ENCODE data around the gene COQ8A. TPM values are rescaled to one million over a fixed set of nuclear protein-coding genes. Genes with fewer than 3 reads are reported as not detected.
A peak's percentile ranks its signal among the peaks of the same experiment; 100 is the strongest.

The COQ8A gene
- polyA plus RNA-seq = 57.4 TPM

- H3K36me3 Mint-ChIP-seq = peaks cover 5% of the 10 kb centered on the region
- peak within 1 kb of the TSS; percentile 89 to 100 (median 96) for H3K4me3 Mint-ChIP-seq
- peaks cover 24 to 34% (median 30%) of the 10 kb centered on the region in 3 donors for H3K4me1 Mint-ChIP-seq
- H3K27me3 Mint-ChIP-seq = no peaks in the 10 kb centered on the region
- H3K9me3 Mint-ChIP-seq = peaks cover 0 to 5% (median 2%) of the 10 kb centered on the region in 3 donors
- peak within 1 kb of the TSS; percentile 98 to 100 (median 99) for H3K27ac Mint-ChIP-seq
Observed at GRCh38 chr1:226940029-226940805, at the start of gene COQ8A. TSS of gene COQ8A (plus strand) at chr1:226940294. CDS start at chr1:226961386, 21,092 bp downstream.

- no peaks in the 10 kb centered on the region for H3K9me3 Mint-ChIP-seq
- H3K4me3 Mint-ChIP-seq = no peak overlapping the region
- peaks cover 6 to 10% (median 8%) of the 10 kb centered on the region in 3 donors for H3K4me1 Mint-ChIP-seq
- peak overlapping the region in 1 of 3 donors; percentile 43 for H3K27ac Mint-ChIP-seq
- H3K36me3 Mint-ChIP-seq = peaks cover 12% of the 10 kb centered on the region
- no peaks in the 10 kb centered on the region for H3K27me3 Mint-ChIP-seq
Observed at GRCh38 chr1:226890331-226891108, 49.6 kb upstream of the COQ8A start.

GRCh38 chr1:226891346-226891745 lies 48.7 kb upstream of the COQ8A start:
- no peaks in the 10 kb centered on the region for H3K9me3 Mint-ChIP-seq
- H3K36me3 Mint-ChIP-seq = peaks cover 6% of the 10 kb centered on the region
- H3K27me3 Mint-ChIP-seq = no peaks in the 10 kb centered on the region
- peaks cover 0 to 3% (median under 1%) of the 10 kb centered on the region in 3 donors for H3K4me1 Mint-ChIP-seq
- no peak overlapping the region for H3K4me3 Mint-ChIP-seq
- H3K27ac Mint-ChIP-seq = no peak overlapping the region

- Mint-ChIP-seq H3K27ac (no peak overlapping the region), H3K27me3 (no peaks in the 10 kb centered on the region), H3K36me3 (peaks cover 6% of the 10 kb centered on the region), H3K4me3 (no peak overlapping the region), H3K9me3 (no peaks in the 10 kb centered on the region), H3K4me1 (no peaks in the 10 kb centered on the region)
Observed at GRCh38 chr1:226891846-226892523, 48.1 kb upstream of the COQ8A start.

- Mint-ChIP-seq H3K9me3 (no peaks in the 10 kb centered on the region), H3K27me3 (no peaks in the 10 kb centered on the region), H3K4me1 (peaks cover 0 to 3% (median 0%) of the 10 kb centered on the region in 3 donors), H3K4me3 (no peak overlapping the region), H3K36me3 (peaks cover 10% of the 10 kb centered on the region), H3K27ac (no peak overlapping the region)
Observed at GRCh38 chr1:226892524-226892875, 47.6 kb upstream of the COQ8A start.

- H3K9me3 Mint-ChIP-seq = no peaks in the 10 kb centered on the region
- no peak overlapping the region for H3K27ac Mint-ChIP-seq
- no peaks in the 10 kb centered on the region for H3K27me3 Mint-ChIP-seq
- H3K36me3 Mint-ChIP-seq = peaks cover 15% of the 10 kb centered on the region
- H3K4me3 Mint-ChIP-seq = no peak overlapping the region
- H3K4me1 Mint-ChIP-seq = peaks cover 0 to 3% (median 0%) of the 10 kb centered on the region in 3 donors
Observed at GRCh38 chr1:226893936-226894335, 46.2 kb upstream of the COQ8A start.

GRCh38 chr1:226894826-226895225 lies 45.3 kb upstream of the COQ8A start:
- no peak overlapping the region for H3K4me3 Mint-ChIP-seq
- H3K27me3 Mint-ChIP-seq = no peaks in the 10 kb centered on the region
- H3K36me3 Mint-ChIP-seq = peaks cover 17% of the 10 kb centered on the region
- no peak overlapping the region for H3K27ac Mint-ChIP-seq
- H3K4me1 Mint-ChIP-seq = peaks cover 0 to 3% (median 0%) of the 10 kb centered on the region in 3 donors
- no peaks in the 10 kb centered on the region for H3K9me3 Mint-ChIP-seq

- H3K27ac Mint-ChIP-seq = no peak overlapping the region
- no peaks in the 10 kb centered on the region for H3K9me3 Mint-ChIP-seq
- no peak overlapping the region for H3K4me3 Mint-ChIP-seq
- no peaks in the 10 kb centered on the region for H3K27me3 Mint-ChIP-seq
- peaks cover 16% of the 10 kb centered on the region for H3K36me3 Mint-ChIP-seq
- H3K4me1 Mint-ChIP-seq = peaks cover 0 to 3% (median 0%) of the 10 kb centered on the region in 3 donors
Observed at GRCh38 chr1:226895644-226896043, 44.5 kb upstream of the COQ8A start.

GRCh38 chr1:226898246-226898645 lies 41.8 kb upstream of the COQ8A start:
- Mint-ChIP-seq H3K27me3 (no peaks in the 10 kb centered on the region), H3K4me1 (peaks cover 0 to 3% (median 0%) of the 10 kb centered on the region in 3 donors), H3K36me3 (peaks cover 12% of the 10 kb centered on the region), H3K27ac (no peak overlapping the region), H3K4me3 (no peak overlapping the region), H3K9me3 (no peaks in the 10 kb centered on the region)

- Mint-ChIP-seq H3K9me3 (no peaks in the 10 kb centered on the region), H3K4me3 (no peak overlapping the region), H3K27ac (no peak overlapping the region), H3K27me3 (no peaks in the 10 kb centered on the region), H3K4me1 (peaks cover 0 to 5% (median 0%) of the 10 kb centered on the region in 3 donors), H3K36me3 (peaks cover 17% of the 10 kb centered on the region)
Observed at GRCh38 chr1:226901421-226901820, 38.7 kb upstream of the COQ8A start.

- Mint-ChIP-seq H3K4me3 (no peak overlapping the region), H3K4me1 (peaks cover 0 to 2% (median 0%) of the 10 kb centered on the region in 3 donors), H3K27ac (no peak overlapping the region), H3K9me3 (no peaks in the 10 kb centered on the region), H3K27me3 (no peaks in the 10 kb centered on the region), H3K36me3 (peaks cover 13% of the 10 kb centered on the region)
Observed at GRCh38 chr1:226902601-226903000, 37.5 kb upstream of the COQ8A start.

- Mint-ChIP-seq H3K9me3 (no peaks in the 10 kb centered on the region), H3K4me1 (peaks cover 0 to 2% (median 0%) of the 10 kb centered on the region in 3 donors), H3K4me3 (no peak overlapping the region), H3K27ac (no peak overlapping the region), H3K27me3 (no peaks in the 10 kb centered on the region), H3K36me3 (peaks cover 7% of the 10 kb centered on the region)
Observed at GRCh38 chr1:226903819-226904716, 36.0 kb upstream of the COQ8A start.

GRCh38 chr1:226904772-226905171 lies 35.3 kb upstream of the COQ8A start:
- H3K27ac Mint-ChIP-seq = no peak overlapping the region
- H3K4me3 Mint-ChIP-seq = no peak overlapping the region
- H3K36me3 Mint-ChIP-seq = peaks cover 6% of the 10 kb centered on the region
- peaks cover 0 to 2% (median 0%) of the 10 kb centered on the region in 3 donors for H3K4me1 Mint-ChIP-seq
- H3K27me3 Mint-ChIP-seq = no peaks in the 10 kb centered on the region
- no peaks in the 10 kb centered on the region for H3K9me3 Mint-ChIP-seq

GRCh38 chr1:226908419-226908818 lies 31.7 kb upstream of the COQ8A start:
- H3K27ac Mint-ChIP-seq = no peak overlapping the region
- peaks cover 8% of the 10 kb centered on the region for H3K36me3 Mint-ChIP-seq
- no peaks in the 10 kb centered on the region for H3K27me3 Mint-ChIP-seq
- no peaks in the 10 kb centered on the region for H3K9me3 Mint-ChIP-seq
- H3K4me3 Mint-ChIP-seq = no peak overlapping the region
- peaks cover 0 to 2% (median 0%) of the 10 kb centered on the region in 3 donors for H3K4me1 Mint-ChIP-seq
